SU-DHL-6 (cell line): ENCODE results near the gene CFAP43.

Experiments
- EZH2phosphoT487 ChIP-seq: fragments of 200-600 bp; sonication (generic), shearing (Covaris generic); conservative IDR thresholded peaks from 2 replicates; pipeline ENCODE4 v1.6.1; 2018; ENCODE audit warnings: mild to moderate bottlenecking, antibody characterized with exemption, low read length, moderate library complexity, mixed read lengths
- TF ChIP-seq, protein P1 (sequence below): fragments of 200-600 bp; sonication (generic); IDR thresholded peaks from one replicate; pipeline ENCODE4 v1.5.1; 2017; ENCODE audit warnings: antibody characterized with exemption, mild to moderate bottlenecking, low read length, moderate library complexity; ENCODE audit not compliant: insufficient read depth, poor library complexity, severe bottlenecking

- no peak for TF ChIP-seq EZH2phosphoT487
- TF ChIP-seq, protein P1, sequence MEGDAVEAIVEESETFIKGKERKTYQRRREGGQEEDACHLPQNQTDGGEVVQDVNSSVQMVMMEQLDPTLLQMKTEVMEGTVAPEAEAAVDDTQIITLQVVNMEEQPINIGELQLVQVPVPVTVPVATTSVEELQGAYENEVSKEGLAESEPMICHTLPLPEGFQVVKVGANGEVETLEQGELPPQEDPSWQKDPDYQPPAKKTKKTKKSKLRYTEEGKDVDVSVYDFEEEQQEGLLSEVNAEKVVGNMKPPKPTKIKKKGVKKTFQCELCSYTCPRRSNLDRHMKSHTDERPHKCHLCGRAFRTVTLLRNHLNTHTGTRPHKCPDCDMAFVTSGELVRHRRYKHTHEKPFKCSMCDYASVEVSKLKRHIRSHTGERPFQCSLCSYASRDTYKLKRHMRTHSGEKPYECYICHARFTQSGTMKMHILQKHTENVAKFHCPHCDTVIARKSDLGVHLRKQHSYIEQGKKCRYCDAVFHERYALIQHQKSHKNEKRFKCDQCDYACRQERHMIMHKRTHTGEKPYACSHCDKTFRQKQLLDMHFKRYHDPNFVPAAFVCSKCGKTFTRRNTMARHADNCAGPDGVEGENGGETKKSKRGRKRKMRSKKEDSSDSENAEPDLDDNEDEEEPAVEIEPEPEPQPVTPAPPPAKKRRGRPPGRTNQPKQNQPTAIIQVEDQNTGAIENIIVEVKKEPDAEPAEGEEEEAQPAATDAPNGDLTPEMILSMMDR: no peak
These were observed 130.3 kb downstream of the CFAP43 start for GRCh38 chr10:104101902-104102301.
